ENCODE measurements around the gene AGBL2.

The AGBL2 gene

DNA sequence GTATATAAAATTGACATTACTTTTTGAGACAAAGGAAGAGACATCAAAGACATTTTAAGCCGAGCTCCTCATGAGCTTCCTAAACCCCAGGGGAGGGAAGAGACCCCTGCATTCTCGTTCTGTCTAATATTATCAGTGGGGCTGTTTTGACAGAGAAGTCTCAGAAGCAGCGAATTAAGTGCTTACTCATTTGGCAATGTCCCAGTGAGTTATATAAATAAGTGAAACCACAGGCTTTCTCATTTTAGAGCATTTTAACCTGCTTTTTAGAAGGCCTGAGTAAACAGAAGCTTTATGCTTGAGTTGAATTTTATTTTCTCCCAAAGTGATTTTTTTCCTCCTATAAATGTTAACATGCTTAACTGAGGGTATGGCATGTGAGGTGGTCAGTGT is 97.8 kb downstream of the AGBL2 start:
- no peak for DNase-seq

DNA sequence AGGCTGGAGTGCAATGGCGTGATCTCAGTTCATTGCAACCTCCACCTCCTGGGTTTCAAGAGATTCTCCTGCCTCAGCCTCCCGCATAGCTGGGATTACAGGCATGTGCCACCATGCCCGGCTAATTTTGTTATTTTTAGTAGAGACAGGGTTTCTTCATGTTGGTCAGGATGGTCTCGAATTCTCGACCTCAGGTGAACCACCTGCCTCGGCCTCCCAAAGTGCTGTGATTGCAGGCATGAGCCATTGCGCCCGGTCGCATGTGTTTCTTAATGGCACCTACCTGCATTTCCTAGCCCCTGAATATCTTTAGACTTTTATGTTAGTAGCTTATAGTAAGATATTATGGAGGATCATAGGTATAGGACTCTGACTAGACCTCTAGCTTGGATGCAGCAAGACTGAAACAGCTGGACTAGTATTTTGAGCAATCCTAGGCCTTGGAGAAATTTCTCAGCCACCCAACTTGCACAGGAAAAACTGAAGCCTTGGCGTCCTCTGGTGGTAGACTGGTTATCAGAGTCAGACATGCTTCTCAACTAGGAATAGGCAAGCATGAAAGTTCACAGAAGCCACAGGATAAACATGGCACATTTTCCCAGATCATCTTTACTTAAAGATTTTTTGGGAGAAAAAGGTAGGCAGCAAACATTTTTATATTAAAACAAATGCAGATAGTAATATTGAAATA is 98.3 kb downstream of the AGBL2 start:
- no peak for DNase-seq

- DNase-seq = no peak
Observed at GRCh38 chr11:47615249-47615648, 99.9 kb downstream of the AGBL2 start.

DNA sequence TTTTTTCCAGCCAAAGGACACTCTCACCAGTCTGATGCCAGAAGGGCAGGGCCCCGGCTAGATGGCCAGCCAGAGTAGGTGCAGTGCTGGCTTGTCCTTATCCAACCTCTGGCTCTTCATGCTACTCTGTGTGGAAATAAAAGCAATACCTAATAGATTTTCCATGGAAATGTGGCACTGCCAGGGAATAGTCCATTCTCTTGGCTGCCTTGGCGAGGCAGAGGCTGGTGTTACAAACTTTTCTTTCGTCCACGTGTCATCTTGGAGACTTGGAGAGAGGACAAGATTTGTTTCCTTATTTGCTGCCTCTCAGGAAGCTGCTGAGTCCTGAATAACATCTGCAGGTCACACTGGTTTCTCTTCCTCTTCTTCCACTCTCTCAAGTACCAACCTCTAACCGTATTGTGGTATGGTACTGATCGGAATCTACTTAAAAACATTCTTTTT is 103.8 kb downstream of the AGBL2 start:
- no peak for DNase-seq

DNA sequence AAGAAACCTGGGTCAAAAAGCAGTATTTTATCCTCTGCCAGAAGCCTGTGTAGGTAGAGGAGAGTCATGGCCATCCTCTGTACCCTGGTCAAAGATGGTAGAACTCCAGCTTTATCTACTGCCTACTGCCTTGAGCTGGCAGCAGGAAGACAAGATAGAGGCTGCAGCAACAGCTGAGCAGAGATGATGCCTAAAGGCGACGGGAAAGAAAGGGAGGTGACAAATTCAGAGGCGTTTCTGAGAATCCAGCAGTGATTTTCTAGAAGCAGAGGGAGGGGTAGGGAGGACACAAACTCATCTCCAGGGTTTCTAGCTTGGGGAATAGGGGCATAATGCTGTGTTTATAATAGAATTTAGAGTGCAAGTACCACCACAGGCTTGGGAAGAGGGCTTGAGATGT is 105.5 kb downstream of the AGBL2 start:
- no peak for DNase-seq

Measured in NCI-H2171 (cell line).